Neural cell (in vitro differentiated cells): ENCODE results near the gene APOC3. TPM values are rescaled to one million over a fixed set of nuclear protein-coding genes. Genes with fewer than 3 reads are reported as not detected.

Experiments used
- H2AFZ ChIP-seq: fragments of 200-600, 300-800 bp; sonication (generic), shearing (Covaris generic); 2 replicates; pipeline ENCODE4 v1.6.0; 2014; ENCODE audit warnings: low read depth, mild to moderate bottlenecking, antibody characterized with exemption, low read length, moderate library complexity
- H3F3A ChIP-seq: fragments of 200-600 bp; shearing (Covaris generic); 2 replicates; pipeline ENCODE4 v1.6.1; 2016; ENCODE audit warnings: mild to moderate bottlenecking, moderate library complexity, mixed read lengths, antibody characterized with exemption, low read length; ENCODE audit not compliant: insufficient read depth, poor library complexity, severe bottlenecking
- H3K27ac ChIP-seq: fragments of 200-600, 300-800 bp; sonication (generic), shearing (Covaris generic); 2 replicates; pipeline ENCODE4 v1.5.1; 2014; ENCODE audit warnings: mild to moderate bottlenecking, low read length, moderate library complexity
- H3K27me3 ChIP-seq: fragments of 300-800, 200-600 bp; sonication (generic), shearing (Covaris generic); 2 replicates; pipeline ENCODE4 v1.6.0; 2014; ENCODE audit warnings: mild to moderate bottlenecking, low read depth, low read length, moderate library complexity; ENCODE audit not compliant: insufficient read depth
- H3K36me3 ChIP-seq: fragments of 300-800, 200-600 bp; sonication (generic), shearing (Covaris generic); 2 replicates; pipeline ENCODE4 v1.5.1; 2014; ENCODE audit warnings: mild to moderate bottlenecking, antibody characterized with exemption, low read length, moderate library complexity; ENCODE audit not compliant: insufficient read depth
- H3K4me2 ChIP-seq: fragments of 300-800, 200-600 bp; sonication (generic), shearing (Covaris generic); 2 replicates; pipeline ENCODE4 v1.6.0; 2014; ENCODE audit warnings: mild to moderate bottlenecking, low read length
- H3K4me3 ChIP-seq: fragments of 300-800, 200-600 bp; sonication (generic), shearing (Covaris generic); 2 replicates; pipeline ENCODE4 v1.5.1; 2014; ENCODE audit warnings: mild to moderate bottlenecking, low read length, moderate library complexity
- H3K79me2 ChIP-seq: fragments of 200-600 bp; shearing (Covaris generic); replicated peaks from 2 replicates; pipeline ENCODE4 v1.6.0; 2014; ENCODE audit warnings: mild to moderate bottlenecking, low read length, moderate library complexity; ENCODE audit not compliant: insufficient read depth
- H3K9ac ChIP-seq: fragments of 300-800, 200-600 bp; sonication (generic), shearing (Covaris generic); 2 replicates; pipeline ENCODE4 v1.6.1; 2016; ENCODE audit warnings: mild to moderate bottlenecking, low read length, mixed read lengths
- H3K9me2 ChIP-seq: fragments of 200-600 bp; shearing (Covaris generic); 2 replicates; pipeline ENCODE4 v1.6.1; 2016; ENCODE audit warnings: mild to moderate bottlenecking, low read length, mixed read lengths; ENCODE audit not compliant: insufficient read depth
- H3K9me3 ChIP-seq: fragments of 200-600, 300-800 bp; sonication (generic), shearing (Covaris generic); 2 replicates; pipeline ENCODE4 v1.6.1; 2016; ENCODE audit warnings: mild to moderate bottlenecking, mixed run types, low read length, moderate library complexity, mixed read lengths
- H4K20me1 ChIP-seq: fragments of 200-600 bp; shearing (Covaris generic); 2 replicates; pipeline ENCODE4 v1.6.1; 2016; ENCODE audit warnings: mild to moderate bottlenecking, mixed run types; ENCODE audit not compliant: insufficient read depth
- EP300 ChIP-seq: fragments of 450-650 bp; conservative IDR thresholded peaks from 2 replicates; pipeline ENCODE4 v1.6.1; 2014; ENCODE audit warnings: antibody characterized with exemption, mild to moderate bottlenecking, moderate library complexity; ENCODE audit not compliant: poor library complexity, severe bottlenecking
- EZH2 ChIP-seq: fragments of 200-600, 300-800 bp; shearing (Covaris generic), sonication (generic); IDR thresholded peaks from 2 replicates; pipeline ENCODE4 v1.6.1; 2014; ENCODE audit warnings: antibody characterized with exemption, low read length, borderline replicate concordance, mild to moderate bottlenecking; ENCODE audit not compliant: insufficient read depth, poor library complexity, severe bottlenecking
- MXI1 ChIP-seq: fragments of 450-650 bp; conservative IDR thresholded peaks from 2 replicates; pipeline ENCODE4 v1.6.1; 2014; ENCODE audit warnings: antibody characterized with exemption, mild to moderate bottlenecking; ENCODE audit not compliant: poor library complexity, severe bottlenecking
- POLR2AphosphoS5 ChIP-seq: IDR thresholded peaks from 2 replicates; pipeline ENCODE4 v1.6.1; 2012
- RAD21 ChIP-seq: fragments of 450-650 bp; conservative IDR thresholded peaks from 2 replicates; pipeline ENCODE4 v1.6.1; 2014; ENCODE audit warnings: antibody characterized with exemption, mild to moderate bottlenecking, moderate library complexity
- SMC3 ChIP-seq: fragments of 450-650 bp; conservative IDR thresholded peaks from 2 replicates; pipeline ENCODE4 v1.6.1; 2014; ENCODE audit warnings: antibody characterized with exemption, mild to moderate bottlenecking, moderate library complexity; ENCODE audit not compliant: poor library complexity
- TAF1 ChIP-seq: IDR thresholded peaks from 2 replicates; pipeline ENCODE4 v1.6.1; 2012; ENCODE audit warnings: low read depth
- polyA plus RNA-seq: library from polyadenylated mRNA; depleted of rRNA; stranded (reverse); fragments of >200 nt; gene quantifications from 2 replicates; pipeline ENCODE4 v1.2.3, GENCODE V29; 2014
- TF ChIP-seq, protein P1 (sequence below): IDR thresholded peaks from 2 replicates; pipeline ENCODE4 v1.6.1; 2012; ENCODE audit warnings: borderline replicate concordance
- TF ChIP-seq, protein P2 (sequence below): fragments of 450-650 bp; IDR thresholded peaks from 2 replicates; pipeline ENCODE4 v1.5.1; 2014; ENCODE audit warnings: antibody characterized with exemption, mild to moderate bottlenecking, moderate library complexity; ENCODE audit not compliant: poor library complexity, severe bottlenecking

APOC3 gene
- polyA plus RNA-seq, 1 donor from 2014 or later, result not detected

DNA sequence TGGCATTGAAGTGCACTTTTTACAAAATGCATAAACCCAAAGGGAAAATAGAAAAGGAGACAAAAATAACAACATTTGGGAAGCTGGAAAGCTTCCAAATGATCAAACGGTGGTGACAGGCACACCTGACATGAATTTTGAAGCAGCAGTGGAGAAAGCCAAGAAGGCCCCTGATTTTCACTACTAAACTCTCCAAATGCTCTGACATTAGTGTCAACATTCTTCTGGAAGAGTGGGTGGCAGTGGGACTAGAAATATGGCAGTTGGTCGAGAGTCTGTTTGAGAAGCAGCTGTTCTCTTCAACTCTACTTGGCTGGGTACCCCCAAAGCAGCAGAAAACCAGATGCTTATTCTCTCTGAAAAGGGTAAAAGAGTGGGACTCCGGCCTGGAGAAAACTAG is 25.7 kb upstream of the APOC3 start:
- H3K27me3 ChIP-seq, result no peaks in the 10 kb centered on the region
- H3K36me3 ChIP-seq, result no peaks in the 10 kb centered on the region
- no peaks in the 10 kb centered on the region for H3K9me2 ChIP-seq
- no peak for TF ChIP-seq SMC3
- TF ChIP-seq, protein P1, sequence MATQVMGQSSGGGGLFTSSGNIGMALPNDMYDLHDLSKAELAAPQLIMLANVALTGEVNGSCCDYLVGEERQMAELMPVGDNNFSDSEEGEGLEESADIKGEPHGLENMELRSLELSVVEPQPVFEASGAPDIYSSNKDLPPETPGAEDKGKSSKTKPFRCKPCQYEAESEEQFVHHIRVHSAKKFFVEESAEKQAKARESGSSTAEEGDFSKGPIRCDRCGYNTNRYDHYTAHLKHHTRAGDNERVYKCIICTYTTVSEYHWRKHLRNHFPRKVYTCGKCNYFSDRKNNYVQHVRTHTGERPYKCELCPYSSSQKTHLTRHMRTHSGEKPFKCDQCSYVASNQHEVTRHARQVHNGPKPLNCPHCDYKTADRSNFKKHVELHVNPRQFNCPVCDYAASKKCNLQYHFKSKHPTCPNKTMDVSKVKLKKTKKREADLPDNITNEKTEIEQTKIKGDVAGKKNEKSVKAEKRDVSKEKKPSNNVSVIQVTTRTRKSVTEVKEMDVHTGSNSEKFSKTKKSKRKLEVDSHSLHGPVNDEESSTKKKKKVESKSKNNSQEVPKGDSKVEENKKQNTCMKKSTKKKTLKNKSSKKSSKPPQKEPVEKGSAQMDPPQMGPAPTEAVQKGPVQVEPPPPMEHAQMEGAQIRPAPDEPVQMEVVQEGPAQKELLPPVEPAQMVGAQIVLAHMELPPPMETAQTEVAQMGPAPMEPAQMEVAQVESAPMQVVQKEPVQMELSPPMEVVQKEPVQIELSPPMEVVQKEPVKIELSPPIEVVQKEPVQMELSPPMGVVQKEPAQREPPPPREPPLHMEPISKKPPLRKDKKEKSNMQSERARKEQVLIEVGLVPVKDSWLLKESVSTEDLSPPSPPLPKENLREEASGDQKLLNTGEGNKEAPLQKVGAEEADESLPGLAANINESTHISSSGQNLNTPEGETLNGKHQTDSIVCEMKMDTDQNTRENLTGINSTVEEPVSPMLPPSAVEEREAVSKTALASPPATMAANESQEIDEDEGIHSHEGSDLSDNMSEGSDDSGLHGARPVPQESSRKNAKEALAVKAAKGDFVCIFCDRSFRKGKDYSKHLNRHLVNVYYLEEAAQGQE, result no peak
- no peak for TF ChIP-seq EP300
- TF ChIP-seq, protein P2, sequence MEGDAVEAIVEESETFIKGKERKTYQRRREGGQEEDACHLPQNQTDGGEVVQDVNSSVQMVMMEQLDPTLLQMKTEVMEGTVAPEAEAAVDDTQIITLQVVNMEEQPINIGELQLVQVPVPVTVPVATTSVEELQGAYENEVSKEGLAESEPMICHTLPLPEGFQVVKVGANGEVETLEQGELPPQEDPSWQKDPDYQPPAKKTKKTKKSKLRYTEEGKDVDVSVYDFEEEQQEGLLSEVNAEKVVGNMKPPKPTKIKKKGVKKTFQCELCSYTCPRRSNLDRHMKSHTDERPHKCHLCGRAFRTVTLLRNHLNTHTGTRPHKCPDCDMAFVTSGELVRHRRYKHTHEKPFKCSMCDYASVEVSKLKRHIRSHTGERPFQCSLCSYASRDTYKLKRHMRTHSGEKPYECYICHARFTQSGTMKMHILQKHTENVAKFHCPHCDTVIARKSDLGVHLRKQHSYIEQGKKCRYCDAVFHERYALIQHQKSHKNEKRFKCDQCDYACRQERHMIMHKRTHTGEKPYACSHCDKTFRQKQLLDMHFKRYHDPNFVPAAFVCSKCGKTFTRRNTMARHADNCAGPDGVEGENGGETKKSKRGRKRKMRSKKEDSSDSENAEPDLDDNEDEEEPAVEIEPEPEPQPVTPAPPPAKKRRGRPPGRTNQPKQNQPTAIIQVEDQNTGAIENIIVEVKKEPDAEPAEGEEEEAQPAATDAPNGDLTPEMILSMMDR, result no peak
- TF ChIP-seq EZH2, result no peak
- H3K4me2 ChIP-seq, result no peak overlapping the region
- H3F3A ChIP-seq, result no peaks in the 10 kb centered on the region
- H4K20me1 ChIP-seq, result no peaks in the 10 kb centered on the region
- no peak overlapping the region for H2AFZ ChIP-seq
- H3K79me2 ChIP-seq, result no peaks in the 10 kb centered on the region
- no peaks in the 10 kb centered on the region for H3K9me3 ChIP-seq
- no peak overlapping the region for H3K9ac ChIP-seq
- H3K27ac ChIP-seq, result no peak overlapping the region
- no peak overlapping the region for H3K4me3 ChIP-seq

DNA sequence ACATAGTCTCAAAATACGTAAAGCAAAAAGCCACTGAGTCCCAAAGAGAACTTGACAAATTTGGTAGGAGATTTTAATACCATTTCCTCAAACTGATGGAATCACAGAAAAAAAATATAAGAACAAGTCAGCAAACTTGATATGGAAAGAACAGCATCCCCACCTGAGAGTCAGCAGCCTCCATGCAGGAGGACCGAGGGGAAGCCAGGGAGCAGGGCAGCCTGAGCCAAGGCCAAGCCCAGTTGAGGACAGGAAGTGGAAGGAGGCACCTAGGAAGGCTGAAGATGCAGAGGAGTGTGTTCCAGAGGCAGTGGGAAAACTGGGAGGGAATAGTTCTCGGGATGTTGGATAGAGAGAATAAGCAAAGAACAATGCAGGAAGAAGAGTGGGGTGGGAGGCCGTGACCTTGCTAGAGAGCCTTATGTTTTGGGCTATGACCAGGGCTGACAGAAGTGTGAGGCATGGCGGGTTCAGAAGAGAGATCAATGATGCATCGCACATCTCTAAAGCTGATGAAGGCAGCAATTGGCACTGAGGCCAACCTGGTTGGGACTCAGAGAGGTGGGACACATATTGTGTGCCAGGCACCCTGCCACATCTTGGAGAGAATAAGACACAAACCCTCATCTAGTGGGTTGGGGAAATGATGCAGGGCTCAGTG is 22.0 kb upstream of the APOC3 start:
- H3K9me3 ChIP-seq, result no peaks in the 10 kb centered on the region
- H2AFZ ChIP-seq, result no peak overlapping the region
- H3K9ac ChIP-seq, result no peak overlapping the region
- no peaks in the 10 kb centered on the region for H3K27me3 ChIP-seq
- H3K4me2 ChIP-seq, result no peak overlapping the region
- H3F3A ChIP-seq, result no peaks in the 10 kb centered on the region
- no peak overlapping the region for H3K27ac ChIP-seq
- no peaks in the 10 kb centered on the region for H3K36me3 ChIP-seq
- no peak for TF ChIP-seq MXI1
- TF ChIP-seq, protein P1, result no peak
- TF ChIP-seq EZH2, result no peak
- TF ChIP-seq RAD21, result no peak
- TF ChIP-seq TAF1, result no peak
- TF ChIP-seq, protein P2, result no peak
- TF ChIP-seq SMC3, result no peak
- TF ChIP-seq POLR2AphosphoS5, result no peak
- no peak for TF ChIP-seq EP300
- no peak overlapping the region for H3K4me3 ChIP-seq
- no peaks in the 10 kb centered on the region for H4K20me1 ChIP-seq
- H3K9me2 ChIP-seq, result no peaks in the 10 kb centered on the region
- H3K79me2 ChIP-seq, result no peaks in the 10 kb centered on the region
